OCI-LY7 (cell line): ENCODE results near the gene CELF4. TPM values are rescaled to one million over a fixed set of nuclear protein-coding genes. Genes with fewer than 3 reads are reported as not detected.

Experiments used
- BruUV-seq: library from RNA; stranded (reverse); fragments of 400-500 nt; replicated peaks from 2 replicates; lab custom pipeline; 2021; lab: Mats Ljungman, UMichigan
- CTCF ChIA-PET: fragments of 300-600 bp; sonication (Branson Sonifier 250); formaldehyde crosslinking; loops from one replicate; lab custom pipeline; 2022; ENCODE audit warnings: antibody characterized with exemption; ENCODE audit not compliant: unreplicated experiment; lab: Charles Lee
- POLR2A ChIA-PET: fragments of 300-600 bp; sonication (Branson Sonifier 250); formaldehyde crosslinking; loops from one replicate; lab custom pipeline; 2022; ENCODE audit warnings: antibody characterized with exemption; lab: Charles Lee
- DNase-seq: peaks from one replicate; pipeline ENCODE4 v3.0.0-alpha.2; 2015; ENCODE audit warnings: low spot score
- H2AFZ ChIP-seq: fragments of 200-600 bp; sonication (generic), shearing (Covaris generic); 2 replicates; pipeline ENCODE4 v1.6.1; 2014; ENCODE audit warnings: mild to moderate bottlenecking, antibody characterized with exemption, low read length, moderate library complexity
- H3K27ac ChIP-seq: fragments of 200-600 bp; sonication (generic); 2 replicates; pipeline ENCODE4 v1.5.1; 2014; ENCODE audit warnings: mixed run types, low read depth, mild to moderate bottlenecking, moderate library complexity, low read length, inconsistent platforms; ENCODE audit not compliant: poor library complexity, severe bottlenecking
- H3K36me3 ChIP-seq: fragments of 200-600 bp; sonication (generic); 2 replicates; pipeline ENCODE4 v1.6.1; 2014; ENCODE audit warnings: mild to moderate bottlenecking, antibody characterized with exemption, low read length, moderate library complexity, mixed read lengths; ENCODE audit not compliant: insufficient read depth
- H3K4me1 ChIP-seq: fragments of 200-600 bp; sonication (generic); 2 replicates; pipeline ENCODE4 v1.5.1; 2014; ENCODE audit warnings: mild to moderate bottlenecking, low read length; ENCODE audit not compliant: insufficient read depth, poor library complexity, severe bottlenecking
- H3K4me2 ChIP-seq: fragments of 200-600 bp; sonication (generic); 2 replicates; pipeline ENCODE4 v1.6.1; 2014; ENCODE audit warnings: mild to moderate bottlenecking, low read length
- H3K4me3 ChIP-seq: fragments of 200-600 bp; sonication (generic); 2 replicates; pipeline ENCODE4 v1.5.1; 2014; ENCODE audit warnings: mild to moderate bottlenecking, low read depth, low read length; ENCODE audit not compliant: poor library complexity, severe bottlenecking
- H3K79me2 ChIP-seq: fragments of 200-600 bp; sonication (generic); 2 replicates; pipeline ENCODE4 v1.6.1; 2016; ENCODE audit warnings: low read depth, mild to moderate bottlenecking, low read length, moderate library complexity, mixed read lengths; ENCODE audit not compliant: insufficient read depth
- H3K9me2 ChIP-seq: fragments of 200-600 bp; sonication (generic); 2 replicates; pipeline ENCODE4 v1.6.1; 2016; ENCODE audit warnings: mild to moderate bottlenecking, low read length, mixed read lengths; ENCODE audit not compliant: insufficient read depth
- H3K9me3 ChIP-seq: fragments of 200-600 bp; sonication (generic); 2 replicates; pipeline ENCODE4 v1.6.1; 2014; ENCODE audit warnings: mild to moderate bottlenecking, mixed run types, low read length, mixed read lengths
- H4K20me1 ChIP-seq: fragments of 200-600 bp; sonication (generic); 2 replicates; pipeline ENCODE4 v1.6.1; 2014; ENCODE audit warnings: mild to moderate bottlenecking, antibody characterized with exemption, low read length, moderate library complexity, mixed read lengths; ENCODE audit not compliant: insufficient read depth
- CTCF ChIP-seq: fragments of 200-600 bp; sonication (generic); conservative IDR thresholded peaks from 2 replicates; pipeline ENCODE4 v1.5.1; 2014; ENCODE audit warnings: mild to moderate bottlenecking, antibody characterized with exemption, low read length, moderate library complexity, mixed read lengths
- EZH2phosphoT487 ChIP-seq: fragments of 200-600 bp; sonication (generic); IDR thresholded peaks from 2 replicates; pipeline ENCODE4 v1.6.1; 2018; ENCODE audit warnings: low read depth, borderline replicate concordance, mild to moderate bottlenecking, mixed run types, antibody characterized with exemption, low read length, moderate library complexity, mixed read lengths
- intact Hi-C: fragments of 100-400 bp; cut with micrococcal nuclease; formaldehyde crosslinking; loops from one replicate; pipeline ENCODE4 v1.10.0; 2022; ENCODE audit not compliant: unreplicated experiment
- total RNA-seq, 2 experiments: library from RNA; depleted of rRNA in 1 of 2; stranded (reverse); fragments of >200 nt in 1 of 2; shearing (Covaris generic) in 1 of 2; gene quantifications; 2 replicates each; pipeline ENCODE4 v1.2.3, GENCODE V29; 2014 to 2022

Gene CELF4
- total RNA-seq, 2 experiments from 2014 or later: not detected

DNA sequence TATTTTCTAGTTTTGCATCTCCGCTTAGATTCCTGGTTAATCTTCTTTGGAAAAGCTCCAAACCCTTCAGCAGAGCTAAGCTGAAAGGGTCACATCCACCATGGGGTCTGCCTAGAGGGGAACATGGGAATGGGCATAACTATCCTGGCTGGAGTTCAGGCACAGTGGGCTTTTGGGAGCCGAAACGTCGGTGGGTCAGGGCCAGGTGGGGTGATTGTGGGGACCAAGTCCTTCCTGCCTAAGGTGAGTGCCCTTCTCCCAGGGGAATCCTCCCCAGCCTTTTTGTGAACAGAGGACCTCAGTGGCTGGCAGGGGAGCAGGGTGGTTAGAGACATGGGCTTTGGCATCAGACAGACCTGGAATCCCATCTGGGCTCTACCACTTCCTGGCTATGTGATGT is 60.3 kb downstream of the CELF4 start:
- Histone ChIP-seq H3K79me2 (no peaks in the 10 kb centered on the region), H3K4me2 (no peak overlapping the region), H3K4me1 (no peaks in the 10 kb centered on the region), H2AFZ (no peak overlapping the region), H3K9me2 (no peaks in the 10 kb centered on the region), H3K36me3 (no peaks in the 10 kb centered on the region), H4K20me1 (no peaks in the 10 kb centered on the region), H3K9me3 (no peaks in the 10 kb centered on the region), H3K27ac (no peak overlapping the region), H3K4me3 (no peak overlapping the region)
- DNase-seq: no peak
- intact Hi-C loops: no loop called here
- BruUV-seq: no TSS peak
- ChIA-PET CTCF (no interaction called here), POLR2A (no interaction called here)
- TF ChIP-seq CTCF (no peak), EZH2phosphoT487 (no peak)

- no peak overlapping the region for H3K27ac ChIP-seq
- H3K36me3 ChIP-seq: no peaks in the 10 kb centered on the region
- no peak overlapping the region for H2AFZ ChIP-seq
- H3K4me3 ChIP-seq: no peak overlapping the region
- H3K4me2 ChIP-seq: no peak overlapping the region
- H3K4me1 ChIP-seq: no peaks in the 10 kb centered on the region
- no peaks in the 10 kb centered on the region for H3K9me2 ChIP-seq
- H4K20me1 ChIP-seq: no peaks in the 10 kb centered on the region
- CTCF ChIA-PET: no interaction called here
- BruUV-seq: no TSS peak
- intact Hi-C loops: no loop called here
- H3K79me2 ChIP-seq: no peaks in the 10 kb centered on the region
- POLR2A ChIA-PET: no interaction called here
- H3K9me3 ChIP-seq: no peaks in the 10 kb centered on the region
- TF ChIP-seq CTCF: no peak
- TF ChIP-seq EZH2phosphoT487: no peak
- no peak for DNase-seq
These were observed 63.0 kb downstream of the CELF4 start for GRCh38 chr18:37502601-37503000.

GRCh38 chr18:37502036-37502435 is 63.6 kb downstream of the CELF4 start:
- ChIA-PET POLR2A (no interaction called here), CTCF (no interaction called here)
- Histone ChIP-seq H2AFZ (no peak overlapping the region), H3K4me3 (no peak overlapping the region), H3K79me2 (no peaks in the 10 kb centered on the region), H3K4me1 (no peaks in the 10 kb centered on the region), H3K27ac (no peak overlapping the region), H4K20me1 (no peaks in the 10 kb centered on the region), H3K36me3 (no peaks in the 10 kb centered on the region), H3K9me3 (no peaks in the 10 kb centered on the region), H3K4me2 (no peak overlapping the region), H3K9me2 (no peaks in the 10 kb centered on the region)
- no peak for TF ChIP-seq EZH2phosphoT487
- no peak for TF ChIP-seq CTCF
- no peak for DNase-seq
- intact Hi-C loops: no loop called here
- no TSS peak for BruUV-seq
